Measurements from ENCODE around the gene CKS2.

Gene CKS2

DNA sequence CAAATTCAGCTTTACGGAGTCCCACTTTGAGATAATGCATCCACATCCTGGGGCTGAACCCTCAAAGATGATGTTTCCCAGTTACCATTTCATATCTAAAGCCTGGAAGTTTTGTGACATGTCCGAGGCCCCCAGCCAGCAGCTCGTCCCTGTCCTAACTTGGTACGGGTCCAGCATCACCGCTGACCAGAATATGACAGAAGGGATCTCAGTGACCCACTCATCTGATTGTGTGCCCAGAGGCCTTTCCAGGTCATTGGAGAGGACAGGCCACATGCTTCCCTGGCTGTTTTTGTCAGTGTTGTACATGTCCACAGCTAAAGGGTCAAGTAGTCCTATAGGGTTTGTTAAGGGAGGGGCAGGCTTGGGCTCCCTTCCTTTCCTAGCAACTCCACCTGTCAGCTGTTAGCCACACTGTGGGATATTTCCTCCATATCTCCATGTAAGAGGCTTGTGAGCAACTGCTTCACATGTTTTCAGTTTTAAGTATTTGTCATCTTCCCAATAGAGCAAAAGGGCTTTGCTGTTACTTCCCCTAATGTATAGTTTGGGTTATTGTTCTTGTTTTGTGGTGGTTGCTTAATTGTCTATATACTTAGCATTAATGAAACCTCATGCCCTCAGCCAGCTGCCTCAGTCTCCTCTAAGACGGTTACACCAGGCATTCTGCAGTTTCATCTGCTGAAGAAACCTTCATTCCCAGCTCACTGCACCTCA is 40.7 kb downstream of the CKS2 start:
- no peak for DNase-seq

GRCh38 chr9:89352451-89352850 is 41.5 kb downstream of the CKS2 start:
- DNase-seq: no peak

GRCh38 chr9:89352874-89353649 is 42.1 kb downstream of the CKS2 start:
- no peak for DNase-seq

- no peak for DNase-seq
Measured at GRCh38 chr9:89353989-89354388, 43.0 kb downstream of the CKS2 start.

DNA sequence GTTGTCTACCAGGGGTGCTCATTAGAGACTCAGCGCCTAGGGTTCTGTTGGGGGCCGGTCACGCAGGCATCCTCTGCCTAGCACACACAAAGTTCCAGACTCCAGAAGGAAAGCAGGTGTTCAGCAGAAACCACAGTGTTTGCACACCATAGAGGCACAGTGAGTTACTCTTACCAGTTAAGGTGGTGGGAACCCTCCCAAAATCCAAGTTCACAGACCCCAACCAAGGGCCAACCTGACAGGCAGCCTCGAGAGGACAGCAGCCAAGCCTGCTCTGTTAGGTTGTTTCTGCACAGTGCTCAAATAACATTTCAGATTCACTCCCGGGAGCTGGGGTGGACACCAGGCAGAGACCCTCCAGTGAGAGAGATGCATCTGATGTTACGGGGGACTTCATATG is 43.5 kb downstream of the CKS2 start:
- DNase-seq: no peak

DNA sequence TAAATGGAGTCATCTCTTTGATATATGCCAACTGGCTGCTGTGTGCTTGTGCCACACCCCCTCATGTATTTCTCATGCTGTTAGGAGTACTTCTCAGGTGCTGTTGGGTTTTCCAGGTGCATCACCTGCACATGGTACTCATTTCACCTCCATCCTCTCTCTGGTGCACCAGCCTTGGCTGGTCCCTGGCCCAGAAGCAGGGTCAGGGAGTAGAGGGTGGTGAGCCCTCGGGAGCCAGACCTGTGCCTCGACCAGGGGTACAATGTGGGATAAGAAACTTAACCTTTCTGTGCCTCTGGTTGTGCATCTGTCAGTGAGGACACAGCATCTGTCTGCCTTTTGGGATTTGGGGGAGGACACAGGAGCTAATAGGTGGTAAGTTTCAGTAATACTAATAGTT is 45.8 kb downstream of the CKS2 start:
- DNase-seq: no peak

DNA sequence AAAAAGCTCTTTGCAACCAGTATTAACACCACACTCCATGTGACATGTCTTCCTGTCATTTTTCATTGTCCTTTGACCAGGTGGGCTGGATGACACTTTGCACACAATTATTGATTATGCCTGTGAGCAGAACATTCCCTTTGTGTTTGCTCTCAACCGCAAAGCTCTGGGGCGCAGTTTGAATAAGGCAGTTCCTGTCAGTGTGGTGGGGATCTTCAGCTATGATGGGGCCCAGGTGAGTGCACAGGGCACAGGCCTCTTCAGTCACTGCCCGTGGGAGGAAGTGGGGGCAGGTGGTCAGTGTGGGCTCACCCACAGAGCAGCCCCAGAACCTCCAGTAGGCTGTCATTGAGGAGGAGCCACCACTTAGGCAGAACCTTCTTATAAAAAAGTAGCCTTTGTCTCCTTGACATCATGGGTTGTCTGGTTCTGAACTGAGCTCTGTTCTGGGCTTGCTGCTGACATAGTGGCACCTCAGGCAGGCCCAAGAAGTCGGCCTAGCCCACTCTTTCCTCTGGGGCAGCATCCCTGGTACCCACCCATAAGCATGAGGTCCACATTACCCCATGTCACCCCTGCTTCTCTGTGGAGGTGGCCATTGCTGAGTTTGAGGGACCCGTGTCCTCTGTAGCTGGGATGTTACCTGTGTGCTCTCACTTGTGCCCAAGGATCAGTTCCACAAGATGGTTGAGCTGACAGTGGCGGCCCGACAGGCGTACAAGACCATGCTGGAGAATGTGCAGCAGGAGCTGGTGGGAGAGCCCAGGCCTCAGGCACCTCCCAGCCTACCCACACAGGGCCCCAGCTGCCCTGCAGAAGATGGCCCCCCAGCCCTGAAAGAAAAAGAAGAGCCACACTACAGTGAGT is 46.6 kb downstream of the CKS2 start:
- DNase-seq: no peak

DNA sequence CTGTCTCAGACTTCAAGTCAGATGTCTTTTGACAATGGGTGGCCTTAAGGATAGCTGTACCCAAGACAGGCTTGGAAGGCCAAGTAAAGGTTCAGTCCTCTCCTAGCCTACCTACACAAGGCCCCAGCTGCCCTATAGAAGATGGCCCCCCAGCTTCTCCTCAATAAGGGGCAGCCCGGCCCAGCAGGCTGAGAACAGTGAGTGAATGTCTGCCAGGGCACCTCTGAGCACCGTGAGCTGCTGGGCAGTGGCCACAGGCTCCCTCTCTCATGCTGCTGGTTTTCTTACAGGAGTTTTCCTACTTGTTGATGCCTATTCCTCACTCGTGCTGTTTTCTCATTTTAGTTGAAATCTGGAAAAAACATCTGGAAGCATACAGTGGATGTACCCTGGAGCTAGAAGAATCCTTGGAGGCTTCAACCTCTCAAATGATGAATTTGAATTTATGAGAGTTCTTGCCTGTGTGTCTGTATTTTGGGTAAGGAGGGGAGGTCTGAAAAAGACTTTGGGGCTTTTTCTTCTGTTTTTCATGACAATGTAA is 47.5 kb downstream of the CKS2 start:
- DNase-seq: no peak

- DNase-seq: no peak
Measured at GRCh38 chr9:89358985-89359384, 48.0 kb downstream of the CKS2 start.

- DNase-seq: no peak
Measured at GRCh38 chr9:89359751-89360261, 48.8 kb downstream of the CKS2 start.

- no peak for DNase-seq
Measured at GRCh38 chr9:89360465-89360864, 49.5 kb downstream of the CKS2 start.

- DNase-seq: no peak
Measured at GRCh38 chr9:89361031-89361430, 50.0 kb downstream of the CKS2 start.

GRCh38 chr9:89361816-89362646 is 51.0 kb downstream of the CKS2 start:
- no peak for DNase-seq

- DNase-seq: no peak
Measured at GRCh38 chr9:89362647-89363310, 51.8 kb downstream of the CKS2 start.

- DNase-seq: no peak
Measured at GRCh38 chr9:89363311-89363670, 52.3 kb downstream of the CKS2 start.

DNA sequence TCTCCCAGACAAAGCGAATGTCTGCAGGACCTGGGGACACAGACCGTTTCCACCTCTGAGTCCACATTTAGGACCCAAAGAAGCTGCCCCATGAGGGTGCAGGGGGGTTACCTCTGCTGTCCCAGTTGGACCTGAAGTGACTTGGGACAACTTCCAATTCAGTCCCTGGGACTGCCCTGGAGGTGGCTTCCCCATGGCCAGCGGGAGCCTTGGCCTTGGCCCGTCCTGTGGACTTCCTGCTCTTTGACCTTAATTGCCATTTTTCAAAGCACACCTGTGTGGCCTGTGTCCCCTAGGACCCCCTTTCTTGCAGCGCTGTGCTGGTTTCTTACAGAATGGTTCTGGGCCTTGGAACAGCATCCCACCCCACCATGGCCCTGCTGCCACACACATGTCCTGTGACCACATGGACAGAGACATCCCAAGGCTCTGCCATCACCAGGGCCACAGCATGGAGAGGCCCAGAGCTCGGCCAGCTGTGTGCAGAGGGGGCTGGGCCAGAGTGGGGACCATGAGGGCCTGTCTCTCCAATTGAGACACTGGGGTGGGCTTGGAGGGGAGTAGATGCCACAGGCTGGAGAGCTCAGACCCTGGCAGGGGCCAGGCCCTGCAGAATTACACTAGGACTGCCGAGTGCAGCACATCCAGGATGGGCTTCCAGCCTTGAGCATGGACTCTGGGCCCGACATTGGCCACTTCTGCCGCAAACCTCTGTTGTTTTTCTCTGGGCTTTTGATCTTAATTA is 53.1 kb downstream of the CKS2 start:
- DNase-seq: no peak

DNA sequence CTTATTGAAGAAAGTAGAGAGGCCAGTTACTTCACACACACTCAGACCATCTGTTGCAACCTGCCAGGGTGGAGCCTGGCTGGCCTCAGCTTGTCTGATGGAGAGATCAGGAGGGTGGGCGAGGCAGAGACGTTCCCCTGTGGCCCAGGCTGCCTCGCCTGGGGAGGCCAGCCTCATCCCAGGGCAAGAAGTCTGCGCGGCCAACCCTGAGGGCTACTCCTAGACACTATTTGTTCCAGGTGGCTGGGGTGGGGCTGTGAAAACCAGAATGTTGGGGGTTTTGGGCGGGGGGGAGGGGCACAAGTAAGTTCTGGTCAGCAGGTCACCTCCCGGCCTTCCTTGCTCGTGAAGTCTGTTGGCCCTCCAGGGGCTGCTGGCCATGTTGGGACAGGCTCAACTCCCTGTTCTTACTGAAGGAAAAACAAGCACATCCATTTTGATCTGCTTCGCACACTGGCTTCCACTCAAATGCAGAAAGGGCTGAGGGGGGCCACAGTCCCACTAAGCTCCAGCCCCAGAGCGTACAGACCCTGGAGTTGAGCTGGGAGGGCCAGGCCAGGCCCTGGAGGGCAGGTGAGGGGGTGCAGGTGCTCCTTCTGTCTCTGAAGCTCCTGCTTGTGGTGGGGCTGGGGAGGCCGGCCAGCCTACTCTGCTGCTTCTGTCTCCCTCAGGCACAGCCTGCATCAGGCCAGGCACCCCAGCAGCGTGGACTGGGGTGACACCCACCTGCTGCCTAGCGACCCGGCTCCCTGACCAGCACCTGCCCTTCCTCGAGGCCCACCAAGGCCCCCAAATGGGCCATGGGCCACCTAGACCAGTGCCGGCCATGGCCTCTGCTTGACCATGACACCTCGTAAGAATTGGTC is 53.9 kb downstream of the CKS2 start:
- DNase-seq: no peak

DNA sequence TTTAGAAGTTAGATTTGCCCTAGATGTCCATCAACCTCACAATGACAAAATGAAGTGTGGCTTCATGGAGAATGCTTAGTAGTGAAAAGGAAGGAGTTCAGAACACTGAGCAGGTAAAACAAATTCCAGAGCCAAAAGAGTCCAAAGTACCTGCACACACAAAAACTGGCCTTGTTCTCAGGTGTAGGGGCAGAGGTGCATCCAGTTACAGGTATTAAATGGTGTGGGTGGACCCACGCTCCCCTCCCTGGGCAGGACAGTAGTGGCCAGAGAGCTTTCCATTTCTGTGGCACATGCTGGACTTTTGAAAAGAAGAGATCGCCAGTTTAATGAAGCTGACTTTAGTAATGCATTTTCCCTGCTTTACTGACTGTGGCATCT is 54.5 kb downstream of the CKS2 start:
- DNase-seq: no peak
